ENCODE data around the gene L3MBTL1. TPM values are rescaled to one million over a fixed set of nuclear protein-coding genes. Genes with fewer than 3 reads are reported as not detected.
"Not testable (repeated sequence)": the region's sequence is repeated elsewhere in the genome, so short reads cannot be mapped to it uniquely, and the experiment has no call there.

Gene L3MBTL1
- total RNA-seq, 2 donors from 2014 or later: 3.3 to 5.5 TPM

GRCh38 chr20:43571771-43572170 lies 64.3 kb downstream of the L3MBTL1 start:
- ATAC-seq: no peak
- DNase-seq: no peak
- intact Hi-C loops (cut with DNase I): no loop called here

- DNase-seq (no peak), ATAC-seq (no peak)
- intact Hi-C loops (cut with DNase I): no loop called here
Observed at GRCh38 chr20:43572891-43573290, 65.4 kb downstream of the L3MBTL1 start.

DNA sequence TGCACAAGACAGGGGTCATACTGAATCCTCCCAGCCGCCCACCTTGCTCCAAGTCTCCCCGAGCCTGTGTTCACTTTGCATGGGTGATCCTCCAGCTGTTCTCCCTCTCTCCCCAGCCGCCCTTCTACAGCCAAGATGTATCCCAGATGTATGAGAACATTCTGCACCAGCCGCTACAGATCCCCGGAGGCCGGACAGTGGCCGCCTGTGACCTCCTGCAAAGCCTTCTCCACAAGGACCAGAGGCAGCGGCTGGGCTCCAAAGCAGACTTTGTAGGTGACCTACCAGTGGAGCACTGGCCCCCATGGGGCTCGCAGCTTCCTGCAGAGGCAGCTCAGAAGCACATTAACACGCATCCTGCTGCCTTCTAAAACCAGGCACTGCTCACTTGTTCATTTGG lies 68.6 kb downstream of the L3MBTL1 start:
- peak in 1 of 2 donors; percentile 45 for ATAC-seq
- intact Hi-C loops (cut with DNase I): no loop called here

GRCh38 chr20:43579861-43580793 lies 72.6 kb downstream of the L3MBTL1 start:
- intact Hi-C loops (cut with DNase I): no loop called here
- ATAC-seq: no peak

More for the DNA sequence above, 68.6 kb downstream of the L3MBTL1 start:
- no peak for DNase-seq

GRCh38 chr20:43583133-43583864 lies 75.8 kb downstream of the L3MBTL1 start:
- intact Hi-C loops (cut with DNase I): no loop called here

More at GRCh38 chr20:43579861-43580793, 72.6 kb downstream of the L3MBTL1 start:
- no peak for DNase-seq

GRCh38 chr20:43583982-43584432 lies 76.5 kb downstream of the L3MBTL1 start:
- DNase-seq: peak; percentile 83
- intact Hi-C loops (cut with DNase I): no loop called here
- peak; percentile 80 to 90 for ATAC-seq

More at GRCh38 chr20:43583133-43583864, 75.8 kb downstream of the L3MBTL1 start:
- ATAC-seq: no peak
- no peak for DNase-seq

DNA sequence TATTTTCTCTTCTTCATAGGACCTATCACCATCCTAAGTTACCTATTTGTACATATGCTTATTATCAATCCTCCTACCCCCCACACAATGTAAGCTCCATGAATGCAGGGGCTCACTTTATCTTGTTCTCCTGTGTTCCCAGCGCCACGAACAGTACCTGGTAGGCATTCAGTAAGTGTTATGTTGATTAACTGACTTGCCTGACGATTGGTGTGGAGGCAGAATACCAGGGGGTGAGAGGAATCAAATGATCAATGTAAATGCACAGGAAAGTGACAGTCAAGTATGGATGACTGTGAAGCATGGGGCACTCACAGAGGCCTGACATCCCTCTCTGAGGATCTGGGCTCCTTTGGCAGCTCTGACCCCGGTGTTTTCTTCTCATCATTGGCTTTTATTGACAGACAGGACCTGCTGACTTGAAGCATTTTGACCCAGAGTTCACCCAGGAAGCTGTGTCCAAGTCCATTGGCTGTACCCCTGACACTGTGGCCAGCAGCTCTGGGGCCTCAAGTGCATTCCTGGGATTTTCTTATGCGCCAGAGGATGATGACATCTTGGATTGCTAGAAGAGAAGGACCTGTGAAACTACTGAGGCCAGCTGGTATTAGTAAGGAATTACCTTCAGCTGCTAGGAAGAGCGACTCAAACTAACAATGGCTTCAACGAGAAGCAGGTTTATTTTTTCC lies 77.1 kb downstream of the L3MBTL1 start:
- ATAC-seq: peak in 1 of 2 donors; percentile 74
- intact Hi-C loops (cut with DNase I): no loop called here

DNA sequence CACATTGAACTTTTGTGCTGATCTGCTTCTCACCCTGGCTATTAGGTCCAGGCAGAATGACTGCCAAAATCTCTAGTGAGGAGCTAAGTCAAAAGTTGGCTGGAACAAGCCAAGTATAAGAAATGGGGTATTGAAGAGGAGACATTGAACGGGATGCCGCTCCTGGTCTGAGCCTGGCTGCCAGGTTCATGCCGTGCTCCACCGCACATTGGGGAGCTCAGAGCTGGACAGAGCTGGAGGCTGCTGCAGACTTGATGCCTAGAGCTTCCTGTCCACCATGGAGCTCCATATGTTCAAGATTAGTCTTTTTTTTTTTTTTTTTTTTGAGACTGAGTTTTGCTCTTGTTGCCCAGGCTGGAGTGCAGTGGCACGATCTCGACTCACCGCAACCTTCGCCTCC lies 79.1 kb downstream of the L3MBTL1 start:
- no peak for DNase-seq
- no peak for ATAC-seq
- intact Hi-C loops (cut with DNase I): no loop called here

More for the DNA sequence above, 77.1 kb downstream of the L3MBTL1 start:
- DNase-seq: no peak

DNA sequence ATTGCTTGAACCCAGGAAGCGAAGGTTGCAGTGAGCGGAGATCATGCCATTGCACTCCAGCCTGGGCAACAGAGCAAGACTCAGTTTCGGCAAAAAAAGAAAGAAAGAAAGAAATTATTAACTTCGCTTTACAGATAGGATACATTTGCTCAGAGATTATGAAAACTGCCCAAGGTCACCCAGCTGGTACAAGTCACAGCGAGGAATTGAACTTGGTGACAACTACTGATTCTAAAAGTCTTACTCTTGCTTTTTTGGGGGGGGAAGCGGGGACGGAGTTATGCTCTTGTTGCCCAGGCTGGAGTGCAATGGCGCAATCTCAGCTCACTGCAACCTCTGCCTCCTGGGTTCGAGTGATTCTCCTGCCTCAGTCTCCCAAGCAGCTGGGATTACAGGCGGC lies 81.0 kb downstream of the L3MBTL1 start:
- ATAC-seq; intact Hi-C loops (cut with DNase I); DNase-seq: not testable (repeated sequence)

- intact Hi-C loops (cut with DNase I): no loop called here
- DNase-seq (no peak), ATAC-seq (peak; percentile 7 to 10)
Observed at GRCh38 chr20:43590036-43590391, 82.5 kb downstream of the L3MBTL1 start.

- peak; percentile 98 to 100 for ATAC-seq
- peak; percentile 94 for DNase-seq
- intact Hi-C loops (cut with DNase I): no loop called here
Observed at GRCh38 chr20:43590392-43591303, 83.2 kb downstream of the L3MBTL1 start, which contains the start of gene IFT52. TSS of gene IFT52 (plus strand) at chr20:43590937. CDS start at chr20:43594699, 3,762 bp downstream.

Other genes starting within 250 kb of the L3MBTL1 start
- 10 to 100 TPM; 58.8 to 82.0 TPM for gene SRSF6, start 49.8 kb upstream of the L3MBTL1 start, total RNA-seq
- gene SGK2, start 51.3 kb downstream of the L3MBTL1 start, total RNA-seq: 10 to 100 TPM in 1 of 2 donors, 1 to 10 TPM in 1; 7.9 to 10.9 TPM
- 10 to 100 TPM in 1 of 2 donors, 1 to 10 TPM in 1; 8.1 to 11.5 TPM for gene IFT52, start 83.2 kb downstream of the L3MBTL1 start, total RNA-seq
- 1 to 10 TPM in 1 of 2 donors, under 1 TPM in 1; 0.37 to 2.3 TPM for gene MYBL2, start 159.4 kb downstream of the L3MBTL1 start, total RNA-seq
- not detected for gene GTSF1L, start 219.3 kb downstream of the L3MBTL1 start, total RNA-seq

All from left cardiac atrium (tissue), 4 donors.